CD4-positive, alpha-beta T cell treated with Interleukin-1 beta for 1 hour (primary cell): ENCODE measurements around the gene MAP2K3.

Experiments
- DNase-seq, 2 donors: peaks; one replicate each; pipeline ENCODE4 v3.0.0-alpha.2; 2020 to 2022

Gene MAP2K3

GRCh38 chr17:21354796-21355385 is 70.4 kb downstream of the MAP2K3 start:
- DNase-seq = no peak

- no peak for DNase-seq
Measured at GRCh38 chr17:21355586-21355985, 71.1 kb downstream of the MAP2K3 start.

GRCh38 chr17:21356537-21357127 is 72.1 kb downstream of the MAP2K3 start:
- DNase-seq = no peak

GRCh38 chr17:21357281-21357680 is 72.8 kb downstream of the MAP2K3 start:
- no peak for DNase-seq

- no peak for DNase-seq
Measured at GRCh38 chr17:21357696-21358656, 73.5 kb downstream of the MAP2K3 start.

GRCh38 chr17:21358682-21359482 is 74.4 kb downstream of the MAP2K3 start:
- DNase-seq = no peak

GRCh38 chr17:21359483-21359840 is 75.0 kb downstream of the MAP2K3 start:
- no peak for DNase-seq

- DNase-seq = no peak
Measured at GRCh38 chr17:21360048-21360447, 75.5 kb downstream of the MAP2K3 start.

- no peak for DNase-seq
Measured at GRCh38 chr17:21361020-21361809, 76.7 kb downstream of the MAP2K3 start.

GRCh38 chr17:21362331-21362931 is 77.9 kb downstream of the MAP2K3 start:
- no peak for DNase-seq

- no peak for DNase-seq
Measured at GRCh38 chr17:21363776-21364642, 79.5 kb downstream of the MAP2K3 start.
